GM04504 (cell line): ENCODE results near the gene MYD88.
"Not testable (repeated sequence)": the region's sequence is repeated elsewhere in the genome, so short reads cannot be mapped to it uniquely, and the experiment has no call there.

Source experiments
- DNase-seq: peaks from one replicate; pipeline ENCODE4 v3.0.0-alpha.2; 2012; ENCODE audit warnings: low read depth

The MYD88 gene

GRCh38 chr3:38142959-38143358 lies 4.5 kb downstream of the MYD88 start:
- no peak for DNase-seq

- DNase-seq: no peak
These were observed 5.0 kb downstream of the MYD88 start for GRCh38 chr3:38143511-38143910.

- no peak for DNase-seq
These were observed 8.0 kb downstream of the MYD88 start for GRCh38 chr3:38146504-38146903.

DNA sequence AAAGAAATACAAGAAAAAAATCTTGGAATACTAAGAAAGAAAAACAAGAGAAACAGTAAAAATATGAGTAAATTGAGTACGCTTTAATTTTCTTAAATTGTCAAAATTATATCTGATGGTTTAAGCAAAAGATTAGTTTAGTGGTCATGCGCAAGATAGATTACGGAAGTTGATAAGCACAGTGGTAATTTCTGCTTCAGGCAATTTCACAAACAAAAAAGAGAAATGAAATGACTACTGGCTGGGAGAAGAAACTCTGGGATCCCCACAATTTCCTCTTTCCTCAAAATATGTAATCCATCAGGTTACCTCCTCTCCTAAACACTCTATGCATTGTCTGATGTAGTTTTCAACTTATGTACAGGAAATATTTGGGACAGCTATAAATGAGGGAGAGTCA lies 9.0 kb downstream of the MYD88 start:
- no peak for DNase-seq

DNA sequence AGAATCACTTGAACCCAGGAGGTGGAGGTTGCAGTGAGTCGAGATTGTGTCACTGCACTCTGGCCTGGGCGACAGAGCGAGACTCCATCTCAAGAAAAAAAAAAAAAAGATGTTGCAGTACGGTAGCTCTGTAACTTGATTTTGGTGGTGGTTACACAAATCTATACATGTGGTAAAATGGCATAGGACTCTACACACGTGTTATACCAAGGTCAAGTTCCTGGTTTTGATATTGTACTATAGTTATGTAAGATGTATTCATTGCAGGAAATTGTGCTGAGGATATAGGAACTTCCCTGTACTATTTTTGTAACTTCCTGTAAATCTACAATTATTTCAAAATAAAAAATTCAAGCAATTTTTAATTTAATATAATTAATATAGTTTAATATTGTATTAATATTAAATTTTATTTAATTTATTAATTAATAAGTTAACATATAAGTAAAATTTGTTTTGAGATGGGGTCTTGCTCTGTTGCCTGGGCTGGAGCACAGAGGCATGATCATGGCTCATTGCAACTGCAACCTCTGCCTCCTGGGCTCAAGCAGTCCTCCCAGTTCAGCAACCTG lies 9.9 kb downstream of the MYD88 start:
- no peak for DNase-seq

GRCh38 chr3:38149708-38150107 lies 11.2 kb downstream of the MYD88 start:
- DNase-seq: no peak

DNA sequence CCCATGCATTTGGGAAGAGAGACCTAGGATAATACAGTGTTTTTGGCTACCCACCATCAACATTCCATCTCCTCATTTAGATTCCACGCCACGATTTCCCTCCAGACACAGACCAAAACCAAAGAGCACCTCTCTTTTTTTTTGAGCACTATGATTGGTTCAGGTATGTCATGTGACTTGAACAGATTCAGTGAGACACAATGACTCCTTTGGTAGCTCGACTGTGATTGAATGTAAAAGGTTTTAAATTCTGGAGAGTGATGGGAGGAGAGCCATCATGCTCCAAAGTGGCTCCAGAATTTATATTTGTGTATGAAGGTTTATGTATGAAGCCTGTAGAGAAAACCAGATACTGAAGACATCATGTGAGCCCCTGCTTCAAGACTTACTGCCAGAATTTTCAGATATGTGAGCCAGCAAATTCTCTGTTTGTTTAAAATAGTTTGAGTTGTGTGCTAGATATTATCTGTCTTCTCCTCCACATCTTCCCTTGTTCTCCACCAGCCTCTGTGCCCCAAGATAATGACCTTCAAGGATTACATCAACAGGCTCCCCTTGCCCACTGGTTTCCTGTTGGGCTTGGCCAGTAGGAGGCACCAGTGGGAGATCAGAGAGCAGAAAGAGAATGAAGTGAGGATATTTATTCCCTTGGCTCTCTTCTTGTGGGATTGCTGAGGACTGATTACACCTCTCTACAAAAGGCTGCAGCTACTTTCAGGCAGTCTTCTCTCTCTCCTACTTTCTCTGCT lies 12.5 kb downstream of the MYD88 start:
- DNase-seq: no peak

DNA sequence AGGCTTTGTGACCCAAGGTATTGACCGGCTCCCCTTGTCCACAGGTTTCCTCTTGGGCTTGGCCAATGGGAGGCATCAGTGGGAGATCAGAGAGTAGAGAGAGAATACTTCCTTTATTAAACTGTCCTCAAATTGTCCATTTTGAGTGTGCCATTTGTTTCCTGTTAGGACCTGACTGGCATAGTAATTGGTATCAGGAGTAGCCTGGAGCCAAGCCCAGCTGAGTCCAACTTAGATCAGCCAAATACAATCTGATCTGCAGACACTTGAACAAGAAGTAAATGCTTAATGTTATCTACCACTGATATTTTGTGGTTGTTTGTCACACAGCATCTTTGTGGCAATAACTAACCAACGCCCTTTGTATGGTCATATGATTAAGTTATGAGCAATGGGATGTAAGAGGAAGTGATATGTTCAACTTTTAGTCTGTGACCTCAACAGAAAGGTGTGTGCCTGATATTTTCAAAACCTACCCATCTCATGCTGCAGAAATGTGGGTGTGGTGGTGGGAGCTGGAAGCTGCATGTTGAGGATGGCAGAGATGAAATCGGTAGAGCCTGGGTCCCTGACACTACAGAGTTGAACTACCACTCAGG lies 13.3 kb downstream of the MYD88 start:
- DNase-seq: no peak

DNA sequence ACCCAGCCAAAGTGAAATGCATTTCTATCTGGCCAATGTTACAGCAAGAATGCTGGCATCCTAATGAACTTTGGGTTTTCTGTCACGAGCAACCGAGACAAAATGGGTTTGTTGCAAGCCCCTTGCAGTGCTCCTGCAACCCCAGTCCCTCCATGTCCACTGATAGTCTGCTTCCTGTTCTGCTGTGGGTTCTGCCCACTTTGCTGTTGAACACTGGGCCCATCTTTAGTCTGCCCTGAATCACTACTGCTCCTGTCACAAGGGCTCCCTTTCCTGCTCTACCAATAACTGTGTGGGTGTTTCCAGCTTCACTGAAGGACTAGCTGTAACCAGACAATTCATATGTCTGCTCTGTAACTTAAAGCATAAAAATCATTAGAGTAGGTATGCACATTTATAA lies 14.1 kb downstream of the MYD88 start:
- no peak for DNase-seq

DNA sequence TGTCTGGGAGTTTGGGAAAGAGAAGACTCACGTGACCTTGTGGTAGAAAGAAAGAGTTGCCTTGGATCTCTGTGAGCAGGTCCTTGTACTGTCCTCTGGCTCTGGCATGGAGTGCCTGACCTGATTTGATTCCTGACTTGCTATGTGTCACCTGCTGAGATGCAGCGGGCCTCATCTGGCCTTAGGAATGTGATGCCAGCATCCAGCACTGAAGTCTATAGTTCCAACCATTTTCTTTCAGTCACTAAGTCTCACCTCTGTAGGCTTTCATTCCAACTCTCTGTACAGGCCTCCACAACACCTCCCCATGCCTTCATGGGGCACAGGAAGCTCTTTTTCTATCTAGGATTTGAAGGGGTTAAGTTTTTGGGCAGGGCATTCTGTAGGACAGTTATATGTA lies 14.8 kb downstream of the MYD88 start:
- DNase-seq: no peak

GRCh38 chr3:38154033-38154494 lies 15.6 kb downstream of the MYD88 start:
- DNase-seq: no peak

- DNase-seq: no peak
These were observed 16.3 kb downstream of the MYD88 start for GRCh38 chr3:38154625-38155255.

DNA sequence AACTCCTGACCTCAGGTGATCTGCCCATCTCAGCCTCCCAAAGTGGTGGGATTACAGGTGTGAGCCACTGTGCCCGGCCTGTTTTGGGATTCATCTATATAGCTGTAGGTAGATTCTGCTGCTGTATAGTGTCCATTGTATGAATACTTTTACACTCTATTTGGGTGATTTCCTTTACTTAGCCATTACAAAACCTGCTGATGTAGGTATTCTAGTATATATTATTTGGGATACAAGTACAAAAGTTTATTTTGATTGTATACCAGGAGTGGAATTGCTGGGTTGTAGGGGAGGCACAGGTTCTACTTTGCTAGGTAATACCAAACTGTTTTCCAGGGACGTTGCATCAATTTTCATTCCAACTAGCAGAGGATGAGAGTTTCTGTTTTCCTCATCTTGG lies 17.4 kb downstream of the MYD88 start:
- DNase-seq: no peak

GRCh38 chr3:38157117-38157516 lies 18.7 kb downstream of the MYD88 start:
- DNase-seq: no peak

DNA sequence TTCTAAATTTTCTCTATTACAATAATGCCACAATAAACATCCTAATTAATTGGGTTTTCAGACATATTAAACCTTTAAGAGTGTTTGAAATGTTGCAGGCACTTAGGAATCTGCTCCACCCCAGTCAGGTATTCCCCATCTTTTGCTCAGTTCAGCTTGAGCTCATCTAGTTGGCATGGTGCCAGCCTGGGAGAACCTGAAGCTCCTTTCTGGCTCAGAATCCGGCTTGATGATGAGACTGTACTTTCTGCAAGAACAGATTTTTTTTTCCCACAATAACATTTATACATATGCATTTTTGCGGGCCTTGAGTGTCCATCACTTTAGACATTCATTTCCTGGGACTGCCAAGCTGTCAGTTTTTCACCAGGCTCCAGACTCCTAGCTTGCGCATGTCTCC lies 19.1 kb downstream of the MYD88 start:
- no peak for DNase-seq

DNA sequence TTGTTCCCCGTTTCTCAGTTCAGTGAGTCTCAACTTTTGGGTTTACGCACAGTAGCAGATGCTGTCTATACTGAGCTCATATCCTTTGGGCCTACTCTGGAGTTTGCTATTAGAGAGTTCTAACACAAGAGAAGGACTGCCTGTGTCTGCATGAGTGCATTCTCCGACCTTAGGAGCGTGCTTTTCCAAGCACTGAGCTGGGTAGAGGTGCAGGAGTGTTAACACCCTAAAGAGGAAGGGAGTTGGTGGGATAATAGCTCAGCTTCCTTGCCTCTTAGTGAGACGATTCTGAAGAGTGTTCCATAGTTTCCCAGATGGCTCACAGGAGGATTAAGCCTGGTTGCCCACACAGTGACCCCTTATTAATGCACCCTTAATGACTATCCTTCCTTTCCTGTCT lies 20.0 kb downstream of the MYD88 start:
- DNase-seq: no peak

- not testable (repeated sequence) for DNase-seq
These were observed 22.2 kb downstream of the MYD88 start for GRCh38 chr3:38160704-38161103.

- no peak for DNase-seq
These were observed 24.8 kb downstream of the MYD88 start for GRCh38 chr3:38163117-38163840.

- no peak for DNase-seq
These were observed 25.6 kb downstream of the MYD88 start for GRCh38 chr3:38163841-38164642.

DNA sequence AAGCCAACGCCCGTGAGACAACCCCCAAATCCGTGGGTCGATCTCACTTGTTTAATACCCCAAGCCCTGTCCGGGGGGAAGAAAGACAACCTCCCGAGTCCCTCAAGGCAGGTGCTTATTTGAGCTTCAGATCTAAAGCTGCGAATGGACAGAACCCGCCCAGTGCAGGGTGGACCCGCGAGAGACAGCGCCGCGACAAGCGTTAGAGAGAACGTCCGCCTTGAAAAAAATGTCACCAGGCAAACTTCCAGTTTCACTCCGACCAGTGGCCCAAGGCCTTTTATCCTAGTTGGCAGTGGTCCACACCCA lies 26.1 kb downstream of the MYD88 start:
- DNase-seq: no peak

GRCh38 chr3:38164952-38165721 lies 26.7 kb downstream of the MYD88 start, which contains the start of gene OXSR1:
TSS of gene OXSR1 (plus strand) at chr3:38165537. CDS start at chr3:38165877, 340 bp downstream.
- peak; percentile 99 for DNase-seq
